EL (cell line): ENCODE results near the gene HOXD11.

Source experiments
- DNase-seq: peaks from one replicate; pipeline ENCODE4 v3.0.0-alpha.2; 2016

HOXD11 gene

GRCh38 chr2:176094349-176094748 is 12.7 kb upstream of the HOXD11 start:
- DNase-seq = no peak

GRCh38 chr2:176095421-176095820 is 11.7 kb upstream of the HOXD11 start:
- DNase-seq = no peak

DNA sequence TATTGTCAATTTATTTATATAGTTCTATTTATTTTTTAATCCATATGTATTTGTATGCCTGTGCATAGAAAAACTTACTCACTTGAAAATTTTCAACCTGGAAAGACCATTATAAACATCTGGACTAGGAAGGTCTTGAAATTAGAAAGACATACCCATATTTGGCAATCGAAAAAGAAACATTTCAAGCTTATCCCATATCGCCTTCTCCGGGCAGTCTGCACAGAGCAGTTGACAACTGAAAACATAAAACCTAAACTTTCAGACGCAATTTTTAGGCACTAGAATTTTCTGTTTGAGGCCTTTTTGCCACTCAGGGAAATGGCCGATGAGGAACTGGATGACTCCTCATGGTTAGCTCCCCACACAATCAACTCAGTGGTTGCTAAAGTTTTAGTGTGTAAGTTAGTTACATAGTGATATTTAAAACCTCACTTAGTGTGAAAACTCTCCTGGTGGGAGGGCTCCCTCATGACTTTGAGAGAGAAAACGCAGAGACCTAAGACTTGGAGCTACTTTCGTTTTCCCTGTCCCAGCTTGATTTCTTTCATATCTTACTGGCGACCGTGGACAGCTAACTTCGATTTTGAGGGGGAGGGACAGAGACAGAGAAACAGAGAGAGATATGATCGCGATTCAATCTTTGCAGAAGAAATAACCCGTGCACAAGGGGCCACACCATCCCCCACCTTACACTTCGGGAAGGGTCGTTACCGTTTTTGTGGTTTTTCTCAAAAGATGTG is 10.7 kb upstream of the HOXD11 start:
- no peak for DNase-seq

DNA sequence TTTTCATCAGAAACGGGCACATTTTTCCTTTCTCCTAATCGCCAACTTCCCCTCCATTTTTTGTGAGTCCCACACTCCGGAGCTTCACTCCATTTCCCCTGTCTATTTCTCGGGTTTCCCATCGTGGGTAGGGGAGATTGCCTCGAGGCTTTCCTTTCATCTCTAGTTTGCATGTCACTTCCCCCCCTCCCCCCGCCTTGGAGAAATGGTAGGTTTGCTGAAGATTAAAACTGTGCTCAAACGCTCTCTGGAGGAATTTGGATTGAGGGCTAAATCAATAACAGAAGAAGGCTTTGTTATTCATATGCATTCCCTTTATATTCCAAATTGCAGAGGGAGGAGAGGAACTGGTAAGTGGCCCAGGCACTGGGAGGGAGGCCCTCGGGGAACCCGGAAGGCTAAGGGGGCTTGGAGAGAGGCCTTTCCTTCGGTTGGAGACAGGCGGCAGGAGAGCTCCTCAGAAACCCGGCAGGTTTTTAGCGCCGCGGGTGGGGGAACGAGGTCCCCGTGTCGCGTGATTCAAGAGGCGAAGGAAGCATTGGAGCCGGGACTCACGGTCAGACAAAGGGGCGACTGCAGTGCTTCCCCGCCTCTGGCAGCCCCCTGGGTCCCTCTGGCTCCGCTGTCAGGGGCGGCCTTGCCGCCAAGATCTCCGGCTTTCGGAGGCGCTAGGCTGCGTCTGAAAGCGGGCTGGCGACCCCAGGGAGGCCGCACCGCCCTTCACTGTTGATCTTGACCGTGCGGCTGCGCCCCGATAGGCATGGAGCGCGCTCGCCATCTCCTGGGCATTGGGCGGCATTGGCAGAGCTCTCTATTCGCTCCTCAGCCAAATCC is 9.9 kb upstream of the HOXD11 start:
- peak; percentile 86 for DNase-seq

DNA sequence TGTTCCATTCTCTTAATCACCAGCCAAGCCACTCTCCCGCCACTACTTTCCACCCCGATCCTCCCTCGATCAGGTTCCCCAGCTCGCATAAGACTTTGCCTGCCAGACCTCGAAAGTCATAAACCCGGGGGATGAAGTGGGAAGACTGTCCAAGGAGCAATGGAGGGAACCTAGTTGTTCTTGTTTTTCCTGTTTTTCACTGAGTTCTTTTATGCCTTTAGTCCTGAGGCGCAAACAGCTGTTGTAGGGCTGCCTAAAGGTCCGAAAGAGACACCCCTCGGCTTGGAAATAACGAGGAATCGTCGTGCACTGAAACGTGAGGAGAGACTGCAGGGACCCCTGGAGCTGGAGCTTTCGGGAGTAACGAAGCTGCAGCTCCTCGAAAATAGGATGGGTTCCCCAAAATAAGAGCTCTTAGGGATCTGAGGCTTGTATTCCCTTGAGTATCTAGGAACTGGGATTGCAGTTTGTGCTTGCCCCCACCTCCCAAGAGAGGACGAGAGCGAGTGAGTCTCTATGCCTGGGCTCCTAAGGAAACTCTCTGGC is 9.2 kb upstream of the HOXD11 start:
- no peak for DNase-seq

- peak; percentile 34 for DNase-seq
Measured at GRCh38 chr2:176098366-176099158, 8.5 kb upstream of the HOXD11 start.

- DNase-seq = no peak
Measured at GRCh38 chr2:176099159-176099727, 7.8 kb upstream of the HOXD11 start.

DNA sequence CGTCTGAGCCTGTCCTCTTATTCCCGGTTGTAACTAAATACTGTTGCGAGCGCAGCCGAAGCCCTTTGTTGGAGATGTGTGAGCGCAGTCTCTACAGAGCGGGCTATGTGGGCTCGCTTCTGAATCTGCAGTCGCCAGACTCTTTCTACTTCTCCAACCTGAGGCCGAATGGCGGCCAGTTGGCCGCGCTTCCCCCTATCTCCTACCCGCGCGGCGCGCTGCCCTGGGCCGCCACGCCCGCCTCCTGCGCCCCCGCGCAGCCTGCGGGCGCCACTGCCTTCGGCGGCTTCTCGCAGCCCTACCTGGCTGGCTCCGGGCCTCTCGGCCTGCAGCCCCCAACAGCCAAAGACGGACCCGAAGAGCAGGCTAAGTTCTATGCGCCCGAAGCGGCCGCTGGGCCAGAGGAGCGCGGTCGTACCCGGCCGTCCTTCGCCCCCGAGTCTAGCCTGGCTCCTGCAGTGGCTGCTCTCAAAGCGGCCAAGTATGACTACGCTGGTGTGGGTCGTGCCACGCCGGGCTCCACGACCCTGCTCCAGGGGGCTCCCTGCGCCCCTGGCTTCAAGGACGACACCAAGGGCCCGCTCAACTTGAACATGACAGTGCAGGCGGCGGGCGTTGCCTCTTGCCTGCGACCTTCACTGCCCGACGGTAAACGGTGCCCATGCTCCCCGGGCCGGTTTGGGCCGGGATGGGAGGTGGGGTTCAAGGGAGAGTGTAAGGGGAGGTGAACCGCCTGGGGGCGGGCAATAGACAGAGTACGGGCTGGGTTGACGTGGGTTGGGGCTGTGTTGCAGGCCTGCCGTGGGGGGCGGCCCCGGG is 7.1 kb upstream of the HOXD11 start, which contains the start of gene HOXD12:
Gene HOXD12, plus strand, starts transcription at position 68 of the 819 bp plus-strand sequence. Its CDS starts 7 bp downstream, at position 75.
- no peak for DNase-seq

DNA sequence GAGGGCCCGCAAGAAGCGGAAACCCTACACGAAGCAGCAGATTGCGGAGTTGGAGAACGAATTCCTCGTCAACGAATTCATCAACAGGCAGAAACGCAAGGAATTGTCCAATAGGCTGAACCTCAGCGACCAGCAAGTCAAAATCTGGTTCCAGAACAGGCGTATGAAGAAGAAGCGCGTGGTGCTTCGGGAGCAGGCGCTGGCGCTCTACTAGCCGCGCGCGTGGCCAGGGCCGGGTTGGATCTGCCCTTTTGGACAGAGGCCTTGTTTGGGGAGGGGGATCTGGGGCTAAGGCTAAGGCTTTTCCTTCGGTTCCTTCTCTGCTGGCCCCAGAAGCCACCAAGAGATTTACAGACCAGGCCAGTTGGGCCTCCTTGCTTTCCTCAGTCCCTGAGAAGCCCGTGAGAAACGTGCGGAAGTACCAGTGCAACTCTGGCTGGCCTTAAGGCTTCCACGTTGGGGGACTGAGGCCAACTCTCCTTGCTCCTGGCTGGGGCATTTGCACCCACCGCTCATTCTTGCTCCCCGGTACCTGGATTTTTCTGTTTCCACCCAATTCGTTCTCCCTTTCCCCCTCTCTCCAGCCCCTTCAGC is 6.4 kb upstream of the HOXD11 start:
- DNase-seq = no peak

- no peak for DNase-seq
Measured at GRCh38 chr2:176101216-176101830, 5.8 kb upstream of the HOXD11 start.

DNA sequence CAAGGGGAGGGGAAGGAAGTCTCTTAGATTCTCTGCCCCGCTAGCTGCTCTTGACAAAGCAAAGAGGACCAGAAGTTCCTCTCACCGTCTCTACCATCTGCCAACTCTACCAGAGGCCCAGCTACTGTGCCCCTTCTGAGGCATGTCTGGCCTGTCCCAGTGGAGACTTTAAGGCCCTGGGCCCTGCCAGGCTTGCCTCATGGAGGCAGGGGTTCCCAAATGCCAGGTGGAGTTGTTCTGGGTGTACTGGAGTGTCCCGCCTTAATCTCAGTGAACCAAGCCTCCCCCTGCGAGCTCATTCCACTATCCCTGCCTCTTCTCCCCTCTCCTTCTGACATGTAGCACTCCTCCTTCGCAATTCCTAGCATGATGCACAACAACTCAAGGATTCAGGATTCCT is 5.2 kb upstream of the HOXD11 start:
- no peak for DNase-seq

- no peak for DNase-seq
Measured at GRCh38 chr2:176102309-176102866, 4.7 kb upstream of the HOXD11 start.

DNA sequence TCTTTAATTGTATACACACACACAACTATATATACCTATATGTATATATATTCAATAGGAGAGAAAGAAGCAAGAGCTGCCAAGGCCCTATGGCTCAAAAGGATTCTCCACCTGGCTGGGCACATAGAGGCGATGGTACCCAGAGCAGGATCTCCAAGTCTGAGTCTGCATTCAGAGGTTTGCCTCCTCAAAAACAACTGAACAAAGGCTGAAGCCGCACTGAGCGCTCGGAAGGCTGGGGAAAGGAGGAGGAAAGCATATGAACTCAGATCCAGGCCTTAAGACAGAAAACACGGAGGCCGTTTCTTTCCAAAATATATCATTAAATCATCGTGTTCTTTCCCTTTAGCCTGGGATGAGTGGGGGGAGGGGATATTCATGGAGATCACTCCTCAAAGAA is 3.9 kb upstream of the HOXD11 start:
- no peak for DNase-seq

- no peak for DNase-seq
Measured at GRCh38 chr2:176103742-176104315, 3.3 kb upstream of the HOXD11 start.

GRCh38 chr2:176104316-176105077 is 2.6 kb upstream of the HOXD11 start:
- DNase-seq = peak; percentile 85

- no peak for DNase-seq
Measured at GRCh38 chr2:176105078-176105729, 1.9 kb upstream of the HOXD11 start.

GRCh38 chr2:176105730-176106580 is 1.1 kb upstream of the HOXD11 start:
- DNase-seq = peak; percentile 23

DNA sequence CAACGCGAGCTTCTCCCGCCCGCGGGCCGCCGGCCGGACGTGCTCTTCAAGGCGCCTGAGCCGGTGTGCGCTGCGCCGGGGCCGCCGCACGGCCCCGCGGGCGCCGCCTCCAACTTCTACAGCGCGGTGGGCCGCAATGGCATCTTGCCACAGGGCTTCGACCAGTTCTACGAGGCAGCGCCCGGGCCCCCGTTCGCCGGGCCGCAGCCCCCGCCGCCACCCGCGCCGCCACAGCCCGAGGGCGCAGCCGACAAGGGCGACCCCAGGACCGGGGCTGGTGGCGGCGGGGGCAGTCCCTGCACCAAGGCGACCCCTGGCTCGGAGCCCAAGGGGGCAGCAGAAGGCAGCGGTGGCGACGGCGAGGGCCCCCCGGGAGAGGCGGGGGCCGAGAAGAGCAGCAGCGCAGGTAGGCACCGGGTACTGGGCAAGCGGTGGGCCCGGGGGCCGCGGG is 676 bp downstream of the HOXD11 start:
- DNase-seq = no peak
